ENCODE measurements around the gene IFNA8.
"Not testable (repeated sequence)": the region's sequence is repeated elsewhere in the genome, so short reads cannot be mapped to it uniquely, and the experiment has no call there.

IFNA8 gene

GRCh38 chr9:21429191-21429590 lies 20.3 kb downstream of the IFNA8 start:
- no peak for FAIRE-seq

GRCh38 chr9:21432672-21433425 lies 23.9 kb downstream of the IFNA8 start:
- FAIRE-seq, result no peak

GRCh38 chr9:21434202-21435014 lies 25.5 kb downstream of the IFNA8 start:
- no peak for FAIRE-seq

- not testable (repeated sequence) for FAIRE-seq
These were observed 26.1 kb downstream of the IFNA8 start for GRCh38 chr9:21435015-21435383.

DNA sequence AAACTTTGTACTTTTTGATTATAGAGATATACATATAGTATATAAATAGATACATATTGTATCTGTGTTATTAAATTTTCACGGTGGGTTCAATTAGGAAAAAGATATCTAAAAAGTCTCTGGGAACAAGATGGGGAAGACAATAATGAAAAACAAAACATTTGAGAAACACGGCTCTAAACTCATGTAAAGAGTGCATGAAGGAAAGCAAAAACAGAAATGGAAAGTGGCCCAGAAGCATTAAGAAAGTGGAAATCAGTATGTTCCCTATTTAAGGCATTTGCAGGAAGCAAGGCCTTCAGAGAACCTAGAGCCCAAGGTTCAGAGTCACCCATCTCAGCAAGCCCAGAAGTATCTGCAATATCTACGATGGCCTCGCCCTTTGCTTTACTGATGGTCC lies 31.2 kb downstream of the IFNA8 start, which contains the start of gene IFNA1:
TSS of gene IFNA1 (plus strand) at position 301 of the 400 bp plus-strand sequence. CDS start at position 370, 69 bp downstream.
- FAIRE-seq, result no peak

DNA sequence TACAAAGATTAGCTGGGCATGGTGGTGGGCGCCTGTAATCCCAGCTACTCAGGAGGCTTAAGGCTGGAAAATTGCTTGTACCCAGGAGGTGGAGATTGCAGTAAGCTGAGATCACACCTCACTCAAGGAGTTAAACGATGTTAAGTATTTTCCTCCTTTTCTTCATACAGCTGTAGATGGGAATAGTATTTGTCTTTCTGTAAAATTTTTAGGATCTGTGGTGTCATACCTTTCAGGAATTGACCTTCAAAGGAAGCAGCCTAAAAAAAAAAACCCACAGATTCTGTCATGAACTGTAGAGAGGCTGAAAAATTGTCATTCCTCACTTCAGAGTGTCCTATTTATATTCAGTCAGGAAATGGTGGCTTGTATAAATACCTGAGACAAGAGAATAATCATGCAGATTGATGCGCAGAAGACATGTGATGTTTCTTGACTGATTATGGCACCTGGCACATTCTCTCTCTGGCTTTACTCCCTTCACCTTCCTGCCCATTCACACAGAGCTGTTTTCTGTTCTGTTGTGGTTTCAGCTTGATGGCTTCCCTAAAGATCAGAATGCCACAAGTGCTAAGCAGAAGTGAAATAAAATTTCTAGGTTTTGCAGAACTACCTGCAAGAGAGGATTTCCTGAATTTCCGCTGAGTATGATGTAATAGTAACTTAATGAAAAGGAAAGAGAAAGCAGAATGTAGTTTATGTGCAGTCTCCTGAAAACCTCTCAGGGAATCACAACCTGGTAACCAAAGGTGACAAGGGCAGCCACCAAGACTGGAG lies 35.1 kb downstream of the IFNA8 start:
- no peak for FAIRE-seq

DNA sequence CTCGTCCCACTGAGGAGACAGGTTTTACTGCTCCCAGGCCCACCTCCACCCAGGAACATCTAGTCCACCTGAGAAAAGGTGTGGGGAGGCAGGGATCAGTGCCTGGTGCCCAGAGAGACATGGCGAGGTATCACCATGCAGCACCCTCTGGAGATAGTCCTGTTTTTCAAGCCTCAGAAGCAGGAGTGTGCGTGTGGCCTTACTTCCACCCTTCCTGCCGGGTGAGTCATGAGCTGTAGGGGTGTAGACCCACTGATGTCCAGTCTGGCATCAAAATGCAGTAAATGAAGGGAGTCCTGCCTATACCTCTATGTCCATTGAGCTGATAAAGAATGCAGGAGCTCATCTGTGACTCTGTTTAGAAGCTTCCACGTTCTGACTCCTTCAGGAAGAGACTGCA lies 40.4 kb downstream of the IFNA8 start:
- not testable (repeated sequence) for FAIRE-seq

GRCh38 chr9:21450733-21451394 lies 41.9 kb downstream of the IFNA8 start:
- no peak for FAIRE-seq

DNA sequence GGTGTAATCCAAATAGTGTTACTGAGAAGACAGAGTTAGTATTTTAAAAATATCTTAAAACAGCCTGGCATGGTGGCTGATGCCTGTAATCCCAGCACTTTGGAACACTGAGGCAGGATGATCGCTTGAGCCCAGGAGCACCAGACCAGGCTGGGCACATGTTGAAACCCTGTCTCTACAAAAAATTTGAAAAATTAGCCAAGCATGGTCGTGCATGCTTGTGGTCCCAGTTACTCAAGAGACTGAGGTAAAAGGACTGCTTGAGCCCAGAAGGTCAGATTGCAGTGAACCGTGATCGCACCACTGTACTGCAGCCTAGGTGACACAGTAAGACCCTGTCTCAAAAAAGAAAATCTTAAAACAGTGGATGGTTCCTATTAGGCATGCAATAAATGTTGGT lies 43.8 kb downstream of the IFNA8 start:
- no peak for FAIRE-seq

GRCh38 chr9:21454149-21454548 lies 45.2 kb downstream of the IFNA8 start:
- no peak for FAIRE-seq

- FAIRE-seq, result no peak
These were observed 46.4 kb downstream of the IFNA8 start for GRCh38 chr9:21455320-21455719.
